ENCODE measurements around the gene SLC13A1. TPM values are rescaled to one million over a fixed set of nuclear protein-coding genes. Genes with fewer than 3 reads are reported as not detected.

SLC13A1 gene
- total and polyA plus RNA-seq, 8 donors: 0.18 TPM; not detected in 7

- H3K36me3 ChIP-seq: no peaks in the 10 kb centered on the region
- H3K4me1 ChIP-seq: no peaks in the 10 kb centered on the region
- H3K27ac ChIP-seq: no peak overlapping the region
- no peak for DNase-seq
- TF ChIP-seq POLR2AphosphoS5 (IDR thresholded peaks at IDR 0.05) (no peak), EP300 (IDR thresholded peaks at IDR 0.05) (no peak), CTCF (IDR thresholded peaks at IDR 0.05) (no peak), POLR2A (IDR thresholded peaks at IDR 0.05) (no peak)
- H3K4me3 ChIP-seq: no peak overlapping the region
- intact Hi-C loops (cut with DNase I; ENCODE audit: low total_unique reads): no loop called here
- H3K9me3 ChIP-seq: no peaks in the 10 kb centered on the region
- H3K27me3 ChIP-seq: no peaks in the 10 kb centered on the region
Observed at GRCh38 chr7:123157606-123158005, 42.2 kb downstream of the SLC13A1 start.

GRCh38 chr7:123155571-123155970 lies 44.2 kb downstream of the SLC13A1 start:
- no peaks in the 10 kb centered on the region for H3K9me3 ChIP-seq
- H3K4me1 ChIP-seq: no peaks in the 10 kb centered on the region
- DNase-seq: no peak
- H3K4me3 ChIP-seq: no peak overlapping the region
- H3K27ac ChIP-seq: no peak overlapping the region
- intact Hi-C loops (cut with DNase I; ENCODE audit: low total_unique reads): no loop called here
- WGBS, 5 donors: 77 to 89% (median 80%) methylated on average over 7 of the region's 7 CpGs
- TF ChIP-seq CTCF (IDR thresholded peaks at IDR 0.05) (no peak), POLR2AphosphoS5 (IDR thresholded peaks at IDR 0.05) (no peak), EP300 (IDR thresholded peaks at IDR 0.05) (no peak), POLR2A (IDR thresholded peaks at IDR 0.05) (no peak)
- H3K27me3 ChIP-seq: no peaks in the 10 kb centered on the region
- H3K36me3 ChIP-seq: no peaks in the 10 kb centered on the region

- H3K9me3 ChIP-seq: no peaks in the 10 kb centered on the region
- no peaks in the 10 kb centered on the region for H3K27me3 ChIP-seq
- 0 to 7% (median 2%) methylated on average over 3 of the region's 3 CpGs for WGBS, 5 donors
- DNase-seq: peak; percentile 80 to 92
- no peaks in the 10 kb centered on the region for H3K4me1 ChIP-seq
- no peaks in the 10 kb centered on the region for H3K36me3 ChIP-seq
- no peak overlapping the region for H3K27ac ChIP-seq
- intact Hi-C loops (cut with DNase I; ENCODE audit: low total_unique reads): no loop called here
- no peak overlapping the region for H3K4me3 ChIP-seq
- TF ChIP-seq POLR2AphosphoS5 (IDR thresholded peaks at IDR 0.05) (peak in 1 of 3 donors; percentile 29), CTCF (IDR thresholded peaks at IDR 0.05) (peak in 4 of 7 experiments; percentile 44 to 74 (median 64)), EP300 (IDR thresholded peaks at IDR 0.05) (no peak), POLR2A (IDR thresholded peaks at IDR 0.05) (no peak)
Observed at GRCh38 chr7:123154231-123154860, 45.4 kb downstream of the SLC13A1 start.

- WGBS, 5 donors: 65 to 75% (median 71%) methylated on average over 3 of the region's 3 CpGs
- H3K27me3 ChIP-seq: no peaks in the 10 kb centered on the region
- H3K4me1 ChIP-seq: no peaks in the 10 kb centered on the region
- H3K27ac ChIP-seq: no peak overlapping the region
- intact Hi-C loops (cut with DNase I; ENCODE audit: low total_unique reads): no loop called here
- no peak for DNase-seq
- no peak for TF ChIP-seq POLR2A (IDR thresholded peaks at IDR 0.05)
- no peaks in the 10 kb centered on the region for H3K9me3 ChIP-seq
- no peak overlapping the region for H3K4me3 ChIP-seq
- no peaks in the 10 kb centered on the region for H3K36me3 ChIP-seq
Observed at GRCh38 chr7:123151443-123151842, 48.3 kb downstream of the SLC13A1 start.

GRCh38 chr7:123148813-123149212 lies 51.0 kb downstream of the SLC13A1 start:
- 66 to 83% (median 73%) methylated on average over 1 of the region's 1 CpG for WGBS, 5 donors
- H3K27me3 ChIP-seq: no peaks in the 10 kb centered on the region
- no peaks in the 10 kb centered on the region for H3K36me3 ChIP-seq
- no peaks in the 10 kb centered on the region for H3K4me1 ChIP-seq
- no peak overlapping the region for H3K4me3 ChIP-seq
- intact Hi-C loops (cut with DNase I; ENCODE audit: low total_unique reads): no loop called here
- H3K9me3 ChIP-seq: no peaks in the 10 kb centered on the region
- TF ChIP-seq EP300 (IDR thresholded peaks at IDR 0.05) (no peak), POLR2AphosphoS5 (IDR thresholded peaks at IDR 0.05) (no peak), POLR2A (IDR thresholded peaks at IDR 0.05) (no peak), CTCF (IDR thresholded peaks at IDR 0.05) (no peak)
- H3K27ac ChIP-seq: no peak overlapping the region
- no peak for DNase-seq
